GM04503 (cell line): Measurements from ENCODE around the gene TLR2.

Experiments
- DNase-seq: peaks from one replicate; pipeline ENCODE4 v3.0.0-alpha.2; 2012; ENCODE audit warnings: low read depth

Gene TLR2, protein sequence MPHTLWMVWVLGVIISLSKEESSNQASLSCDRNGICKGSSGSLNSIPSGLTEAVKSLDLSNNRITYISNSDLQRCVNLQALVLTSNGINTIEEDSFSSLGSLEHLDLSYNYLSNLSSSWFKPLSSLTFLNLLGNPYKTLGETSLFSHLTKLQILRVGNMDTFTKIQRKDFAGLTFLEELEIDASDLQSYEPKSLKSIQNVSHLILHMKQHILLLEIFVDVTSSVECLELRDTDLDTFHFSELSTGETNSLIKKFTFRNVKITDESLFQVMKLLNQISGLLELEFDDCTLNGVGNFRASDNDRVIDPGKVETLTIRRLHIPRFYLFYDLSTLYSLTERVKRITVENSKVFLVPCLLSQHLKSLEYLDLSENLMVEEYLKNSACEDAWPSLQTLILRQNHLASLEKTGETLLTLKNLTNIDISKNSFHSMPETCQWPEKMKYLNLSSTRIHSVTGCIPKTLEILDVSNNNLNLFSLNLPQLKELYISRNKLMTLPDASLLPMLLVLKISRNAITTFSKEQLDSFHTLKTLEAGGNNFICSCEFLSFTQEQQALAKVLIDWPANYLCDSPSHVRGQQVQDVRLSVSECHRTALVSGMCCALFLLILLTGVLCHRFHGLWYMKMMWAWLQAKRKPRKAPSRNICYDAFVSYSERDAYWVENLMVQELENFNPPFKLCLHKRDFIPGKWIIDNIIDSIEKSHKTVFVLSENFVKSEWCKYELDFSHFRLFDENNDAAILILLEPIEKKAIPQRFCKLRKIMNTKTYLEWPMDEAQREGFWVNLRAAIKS

DNA sequence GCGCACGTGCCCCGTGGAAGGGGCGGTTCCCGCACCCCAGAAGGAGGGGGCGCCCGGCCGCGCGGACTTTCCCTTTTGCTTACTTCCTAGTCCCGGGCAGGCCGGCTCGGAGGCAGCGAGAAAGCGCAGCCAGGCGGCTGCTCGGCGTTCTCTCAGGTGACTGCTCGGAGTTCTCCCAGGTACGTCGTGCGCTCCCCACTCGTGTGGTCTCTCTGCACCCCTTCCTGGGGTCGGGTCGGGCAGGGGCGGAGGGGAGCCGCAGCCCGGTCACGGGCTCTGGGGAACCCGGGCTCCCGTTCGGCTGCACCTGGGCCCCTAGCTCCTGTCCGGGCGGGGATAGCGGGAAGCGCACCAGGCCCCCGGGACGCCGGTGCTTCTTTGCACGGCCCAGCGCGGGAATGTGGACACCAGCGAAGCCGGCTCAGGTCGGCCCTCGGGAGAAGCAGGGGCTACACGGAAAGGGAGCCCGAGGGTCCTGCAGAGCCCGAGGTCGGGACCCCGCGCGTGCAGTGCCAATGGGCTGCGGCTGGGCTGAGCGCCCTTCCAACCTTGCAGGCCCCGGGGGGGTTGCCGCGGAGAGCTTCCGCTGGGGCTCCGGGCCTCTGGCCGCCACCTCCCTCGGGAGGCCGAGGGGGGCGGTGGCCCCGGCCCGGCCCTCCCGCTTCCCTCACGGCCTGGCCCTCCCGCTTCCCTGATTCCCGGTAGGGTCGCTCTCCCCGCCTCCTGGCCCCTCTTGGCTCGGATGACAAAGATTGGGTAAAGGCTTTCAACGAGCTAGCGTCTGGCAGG lies at the start of gene TLR2:
Gene TLR2, plus strand, starts transcription at position 99 of the 789 bp plus-strand sequence. CDS start 18,628 bp downstream, outside the sequence.
- DNase-seq = no peak

DNA sequence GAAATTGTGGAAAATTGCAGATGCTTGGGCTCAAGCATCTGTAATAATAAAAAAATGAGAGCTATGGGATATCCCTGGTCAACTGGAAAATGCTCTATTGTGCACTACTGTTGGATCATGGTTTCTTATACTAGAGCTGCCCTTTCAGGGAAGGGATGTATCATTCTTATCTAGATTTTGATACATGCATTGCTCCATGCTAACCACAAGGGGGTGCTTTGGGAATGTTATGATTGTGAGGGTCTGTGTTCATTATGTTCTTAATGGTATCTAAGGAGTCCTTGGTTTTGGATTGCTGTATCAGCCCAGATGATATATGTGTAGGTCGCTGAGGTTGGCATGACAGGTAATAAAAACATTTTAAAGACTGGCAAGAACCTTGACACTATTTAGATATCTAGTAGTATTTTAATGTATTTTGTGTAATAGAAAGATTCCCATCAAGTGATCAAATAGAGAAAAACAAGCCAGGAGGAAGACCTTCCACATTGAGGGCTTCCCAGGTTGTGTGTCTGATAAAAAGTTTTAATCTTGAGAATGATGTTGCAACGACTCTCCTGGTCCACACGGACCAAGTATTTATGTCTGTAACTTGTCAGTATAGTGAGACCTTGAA lies 49.2 kb upstream of the TLR2 start:
- DNase-seq = no peak

DNA sequence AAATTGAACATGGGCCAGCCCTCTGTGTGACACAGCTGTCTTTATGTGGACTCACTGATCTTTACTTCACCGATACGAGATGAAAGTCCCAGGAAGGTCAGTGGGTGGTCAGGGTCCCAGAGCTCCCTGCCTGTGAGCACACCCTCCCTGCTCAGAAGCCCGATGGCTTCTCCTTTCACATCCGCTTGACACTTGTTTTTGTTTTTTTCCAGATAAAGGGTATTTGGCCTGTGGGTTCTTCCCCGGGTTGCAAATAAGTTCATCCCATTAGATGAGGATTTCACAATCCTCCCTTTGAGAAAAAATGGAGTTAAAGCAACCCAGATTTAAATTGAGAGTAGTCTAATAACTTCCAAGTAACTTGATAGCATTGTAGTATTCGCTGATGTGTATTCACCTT lies 48.2 kb upstream of the TLR2 start:
- DNase-seq = no peak

DNA sequence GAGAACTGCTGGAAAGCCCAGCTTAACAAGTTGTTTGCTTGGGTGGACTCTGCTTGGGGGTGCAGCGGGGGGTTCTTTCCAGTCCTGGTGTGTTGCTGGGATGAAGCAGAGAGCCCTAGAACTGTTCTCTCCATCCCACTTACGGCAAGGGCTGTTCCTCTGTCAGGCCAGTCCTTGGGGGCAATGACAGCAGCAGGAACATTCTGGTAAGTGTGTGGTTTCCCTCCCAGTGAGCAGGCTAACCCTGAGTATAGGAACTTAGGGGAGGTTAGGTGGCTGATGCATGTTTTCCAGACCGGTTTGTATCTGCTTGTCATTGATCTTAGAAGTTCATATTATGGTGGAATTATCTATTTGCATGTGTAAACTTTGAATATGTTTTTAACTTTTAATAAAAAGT lies 46.9 kb upstream of the TLR2 start:
- no peak for DNase-seq

DNA sequence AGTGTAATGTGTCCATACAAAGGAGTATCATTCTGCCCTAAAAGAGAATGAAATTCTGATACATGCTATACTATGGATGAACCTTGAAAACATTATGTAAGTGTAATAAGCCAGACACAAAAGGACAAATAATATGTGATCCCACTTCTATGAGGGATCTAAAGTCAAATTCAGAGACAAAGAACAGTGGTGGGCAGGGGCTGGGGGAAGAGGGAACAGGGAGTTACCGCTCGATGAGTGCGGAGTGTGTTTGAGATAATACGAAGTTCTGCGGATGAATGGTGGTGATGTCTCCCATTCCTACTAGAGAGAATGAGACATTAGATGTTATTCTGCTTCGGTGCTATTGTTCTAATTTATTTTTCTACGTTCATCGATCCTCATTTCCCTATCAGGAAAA lies 46.1 kb upstream of the TLR2 start:
- DNase-seq = no peak

DNA sequence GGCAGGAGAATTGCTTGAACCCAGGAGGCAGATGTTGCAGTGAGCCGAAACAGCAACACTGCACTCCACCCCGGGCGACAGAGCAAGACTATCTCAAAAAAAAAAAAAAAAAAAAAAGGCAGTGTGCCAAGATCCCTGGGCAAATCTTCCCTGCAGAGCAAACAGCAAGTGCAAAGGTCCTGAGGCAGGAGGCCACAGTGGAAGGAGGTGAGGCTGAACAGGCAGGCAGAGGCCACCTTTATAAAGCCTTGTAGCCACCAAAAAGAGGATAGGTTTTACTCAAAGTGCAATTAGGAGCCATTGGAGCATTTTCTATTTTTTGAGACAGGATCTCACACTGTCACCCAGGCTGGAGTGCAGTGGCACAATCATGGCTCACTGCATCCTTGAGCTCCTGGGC lies 45.1 kb upstream of the TLR2 start:
- no peak for DNase-seq

DNA sequence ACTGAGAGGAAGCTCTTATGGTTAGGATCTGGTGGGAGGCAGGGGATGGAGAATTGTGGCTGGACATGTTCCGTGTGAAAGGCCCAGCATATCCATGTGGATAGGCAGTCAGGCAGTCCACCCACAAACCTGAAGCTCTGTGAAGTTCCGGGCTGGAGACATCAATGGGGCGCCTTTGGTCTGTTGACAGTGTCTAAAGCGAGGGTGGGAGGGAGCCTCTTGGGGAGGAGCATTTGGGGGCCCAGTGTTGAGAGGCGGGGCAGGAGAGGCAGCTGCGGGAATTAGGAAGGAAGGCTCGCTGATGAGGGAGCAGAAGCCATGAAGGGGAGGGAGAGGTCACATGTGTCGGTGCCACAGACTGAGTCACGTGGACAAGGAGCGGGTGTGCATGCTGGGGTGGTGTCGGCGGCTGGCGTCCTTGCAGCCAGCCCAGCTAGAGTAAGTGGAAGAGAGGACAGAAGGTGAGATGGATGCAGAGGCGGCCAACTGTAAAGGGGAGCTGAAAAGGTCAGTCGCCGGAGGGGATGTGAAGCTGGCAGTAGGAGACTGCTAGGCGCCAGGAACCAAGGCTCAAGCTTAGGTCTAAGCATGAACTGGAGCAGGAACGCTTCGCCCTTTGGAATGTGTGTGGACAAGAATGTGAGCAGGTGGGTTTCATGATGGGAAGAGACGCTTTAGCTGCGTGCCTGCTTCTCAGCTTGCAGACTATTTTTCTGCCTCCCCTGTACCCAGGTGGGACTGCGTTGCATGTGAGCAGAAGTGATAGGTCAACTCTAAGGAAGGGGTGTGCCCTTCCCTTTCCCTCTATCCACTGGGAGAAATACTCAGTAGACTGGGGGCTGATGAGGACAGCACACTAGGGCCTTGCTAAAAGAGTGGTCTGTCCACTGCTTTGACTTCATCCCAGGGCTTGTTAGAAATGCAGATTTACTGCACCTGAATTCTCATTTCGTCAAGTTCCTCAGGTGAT lies 44.0 kb upstream of the TLR2 start:
- DNase-seq = no peak

DNA sequence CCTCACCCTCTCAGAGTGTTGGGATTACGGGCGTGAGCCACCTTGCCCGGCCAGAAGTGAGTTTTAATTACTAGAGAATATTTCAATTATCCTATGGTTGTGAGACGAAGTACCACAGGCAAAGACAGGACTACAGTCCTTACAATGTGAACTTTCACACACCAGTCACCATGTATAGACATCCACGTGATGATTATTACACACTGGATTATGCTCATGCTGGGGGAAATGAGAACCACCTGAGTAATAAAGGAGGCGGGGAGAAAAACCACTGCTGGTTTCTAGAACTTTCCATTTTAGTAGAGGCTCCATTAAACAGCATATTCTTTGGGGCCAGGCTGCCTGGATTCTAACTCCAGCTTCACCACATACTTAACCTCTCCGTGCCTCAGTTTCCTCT lies 42.5 kb upstream of the TLR2 start:
- DNase-seq = no peak

DNA sequence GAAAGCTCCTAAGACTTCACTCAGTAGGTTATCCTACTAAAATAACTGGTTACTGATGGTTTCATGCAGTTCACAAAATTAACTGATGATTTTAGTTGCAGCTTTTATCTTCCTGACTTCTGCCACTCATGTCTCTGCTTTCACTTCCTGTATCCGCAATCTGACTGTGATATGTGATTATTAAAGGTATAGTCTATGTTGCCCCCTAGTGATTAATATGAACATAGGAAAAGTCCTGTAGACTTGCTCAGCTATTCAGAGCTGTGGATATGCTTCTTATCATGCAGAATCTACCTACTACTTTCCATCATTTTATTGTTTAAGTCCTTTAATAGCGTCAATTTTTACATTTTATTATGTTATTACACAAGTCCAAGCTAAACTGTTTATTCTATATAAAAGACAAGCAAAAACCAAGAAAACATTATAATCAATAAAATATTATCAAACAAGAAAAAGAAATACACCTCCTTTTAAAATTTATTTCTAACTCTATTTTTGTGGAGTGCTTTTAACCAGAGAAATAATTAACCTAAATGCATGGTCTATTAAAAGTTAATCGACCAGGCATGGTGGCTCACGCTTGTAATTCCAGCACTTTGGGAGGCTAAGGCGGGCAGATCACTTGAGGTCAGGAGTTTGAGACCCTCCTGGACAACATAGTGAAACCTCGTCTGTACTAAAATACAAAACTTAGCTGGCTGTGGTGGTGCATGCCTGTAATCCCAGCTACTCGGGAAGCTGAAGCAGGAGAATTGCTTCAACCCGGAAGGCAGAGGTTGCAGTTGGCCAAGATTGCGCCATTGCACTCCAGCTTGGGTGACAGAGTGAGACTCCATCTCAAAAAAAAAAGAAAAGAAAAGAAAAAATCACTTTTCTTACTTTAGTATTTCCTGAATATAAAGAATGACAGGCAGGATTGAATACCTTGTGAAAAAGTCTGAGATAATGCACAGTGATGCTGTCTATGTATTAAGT lies 40.4 kb upstream of the TLR2 start:
- no peak for DNase-seq

DNA sequence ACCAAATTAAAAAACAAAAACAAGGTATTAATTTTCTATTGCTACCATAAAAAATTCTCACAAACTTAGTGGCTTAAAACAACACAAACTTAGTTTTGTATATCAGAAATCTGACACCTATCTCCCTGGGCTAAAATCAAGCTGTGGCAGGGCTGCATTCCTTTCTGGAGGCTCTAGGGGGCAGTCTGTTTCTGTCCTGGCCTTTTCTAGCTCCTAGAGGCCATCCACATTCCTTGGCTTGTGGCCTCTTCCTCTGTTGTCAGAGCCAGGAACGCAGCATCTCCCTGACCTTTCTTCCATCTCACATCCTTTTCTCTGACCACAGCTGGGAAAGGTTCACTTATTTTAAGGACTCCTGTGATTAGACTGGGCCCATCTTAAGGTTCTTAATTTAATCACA lies 38.9 kb upstream of the TLR2 start:
- no peak for DNase-seq

DNA sequence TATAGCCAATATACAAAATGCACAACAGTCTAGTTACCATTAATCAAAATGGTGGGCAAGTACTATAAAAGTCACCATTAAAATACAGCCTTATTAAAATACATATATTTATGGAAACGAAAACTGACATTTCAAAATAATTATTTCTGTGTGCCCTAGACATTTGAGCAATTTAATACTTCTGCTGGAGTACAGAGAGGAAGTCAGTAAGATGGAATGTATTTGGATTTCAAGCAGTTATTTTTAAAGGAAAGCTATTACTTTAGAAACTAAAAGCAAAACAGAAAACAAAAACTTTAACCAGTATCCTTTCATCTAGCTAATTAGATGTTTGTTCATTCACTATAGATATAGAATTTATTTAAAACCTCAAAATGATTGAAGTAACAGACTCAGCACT lies 37.8 kb upstream of the TLR2 start:
- no peak for DNase-seq

DNA sequence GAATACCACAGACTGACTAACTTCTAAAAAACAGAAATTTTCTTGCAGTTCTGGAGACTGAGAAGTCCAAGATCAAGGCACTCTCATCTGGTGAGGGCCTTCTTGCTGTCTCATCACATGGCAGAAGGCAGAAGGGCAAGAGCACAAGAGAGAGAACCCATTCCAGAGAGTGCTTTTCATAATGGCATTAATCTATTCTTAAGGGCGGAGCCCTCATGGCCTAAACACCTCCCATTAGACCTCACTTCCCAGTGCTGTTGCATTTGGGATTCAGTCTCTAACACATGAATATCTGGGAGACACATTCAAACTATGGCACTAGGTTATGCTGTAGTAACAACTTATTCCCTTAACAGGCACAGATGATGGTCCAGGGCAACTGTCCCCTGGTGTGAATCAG lies 37.1 kb upstream of the TLR2 start:
- no peak for DNase-seq

DNA sequence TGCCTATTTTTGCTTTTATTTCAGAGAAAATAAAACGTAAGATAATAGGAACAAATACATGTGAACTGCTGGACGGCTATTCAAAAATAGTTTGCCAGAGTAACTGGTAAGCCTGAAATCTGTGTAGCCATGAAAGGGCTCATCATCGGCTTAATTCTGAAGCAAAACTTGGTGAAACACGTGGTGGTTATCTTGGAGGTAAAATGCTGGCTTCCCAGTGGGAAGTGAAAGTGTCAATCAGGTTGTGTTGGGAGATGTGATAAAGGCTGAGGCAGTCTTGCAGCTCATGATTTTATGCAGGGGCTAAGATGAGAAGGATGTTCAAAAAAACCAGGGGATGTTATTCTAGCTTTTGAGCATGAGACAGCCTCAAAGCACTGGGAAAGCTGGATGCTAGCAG lies 36.1 kb upstream of the TLR2 start:
- no peak for DNase-seq

DNA sequence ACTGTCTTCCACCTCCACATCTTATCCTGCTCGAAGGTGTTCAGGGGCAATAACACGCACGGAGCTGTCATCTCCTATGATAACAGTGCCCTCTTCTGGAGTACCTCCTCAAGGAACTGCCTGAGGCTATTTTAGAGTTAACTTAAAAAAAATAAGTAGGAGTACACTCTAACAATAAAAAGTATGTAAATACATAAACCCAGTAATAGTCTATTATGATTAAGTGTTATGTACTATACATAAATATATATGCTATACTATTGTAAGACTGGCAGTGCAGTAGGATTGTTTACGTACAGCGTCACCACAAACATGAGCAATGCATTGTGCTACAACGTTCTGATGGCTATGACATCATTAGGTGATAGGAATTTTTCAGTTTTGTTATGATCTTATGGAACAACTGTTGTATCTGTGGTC lies 34.5 kb upstream of the TLR2 start:
- DNase-seq = no peak

DNA sequence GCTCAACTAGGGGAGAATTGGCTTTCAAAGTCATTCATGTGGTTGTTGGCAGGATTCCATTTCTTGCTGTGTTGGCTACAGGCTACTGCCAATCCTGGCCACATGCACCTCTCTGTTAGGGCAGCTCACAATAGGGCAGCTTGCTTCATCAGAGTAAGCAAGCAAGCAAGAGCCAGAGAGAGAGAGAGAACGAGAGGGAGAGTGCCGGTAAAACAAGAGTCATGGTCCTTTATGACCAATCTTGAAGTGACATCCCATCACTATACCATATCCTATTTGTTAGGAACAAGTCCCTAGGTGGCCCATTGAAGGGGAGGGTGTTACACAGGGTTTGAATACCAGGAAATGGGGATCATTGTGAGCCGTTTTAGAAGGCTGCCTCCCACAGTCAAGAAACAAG lies 33.0 kb upstream of the TLR2 start:
- no peak for DNase-seq

DNA sequence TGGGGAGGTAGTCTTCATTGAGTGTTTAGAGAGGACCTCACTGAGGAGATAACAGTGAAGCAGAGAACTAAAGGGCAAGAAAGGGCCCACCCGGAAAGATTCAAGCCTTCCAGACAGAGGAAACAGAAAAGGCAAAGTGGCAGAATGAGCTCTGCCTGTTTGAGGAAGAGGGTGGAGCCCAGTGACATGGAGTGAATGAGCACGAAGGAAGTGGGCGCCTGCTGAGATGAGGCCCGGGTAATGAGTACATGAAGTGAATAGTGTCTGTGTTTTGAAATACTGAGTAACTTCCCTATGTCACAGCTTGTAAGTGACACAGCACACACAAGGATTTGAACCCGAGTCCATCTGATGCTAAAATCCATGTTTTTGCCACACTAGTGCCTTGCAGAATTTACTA lies 32.5 kb upstream of the TLR2 start:
- DNase-seq = no peak

DNA sequence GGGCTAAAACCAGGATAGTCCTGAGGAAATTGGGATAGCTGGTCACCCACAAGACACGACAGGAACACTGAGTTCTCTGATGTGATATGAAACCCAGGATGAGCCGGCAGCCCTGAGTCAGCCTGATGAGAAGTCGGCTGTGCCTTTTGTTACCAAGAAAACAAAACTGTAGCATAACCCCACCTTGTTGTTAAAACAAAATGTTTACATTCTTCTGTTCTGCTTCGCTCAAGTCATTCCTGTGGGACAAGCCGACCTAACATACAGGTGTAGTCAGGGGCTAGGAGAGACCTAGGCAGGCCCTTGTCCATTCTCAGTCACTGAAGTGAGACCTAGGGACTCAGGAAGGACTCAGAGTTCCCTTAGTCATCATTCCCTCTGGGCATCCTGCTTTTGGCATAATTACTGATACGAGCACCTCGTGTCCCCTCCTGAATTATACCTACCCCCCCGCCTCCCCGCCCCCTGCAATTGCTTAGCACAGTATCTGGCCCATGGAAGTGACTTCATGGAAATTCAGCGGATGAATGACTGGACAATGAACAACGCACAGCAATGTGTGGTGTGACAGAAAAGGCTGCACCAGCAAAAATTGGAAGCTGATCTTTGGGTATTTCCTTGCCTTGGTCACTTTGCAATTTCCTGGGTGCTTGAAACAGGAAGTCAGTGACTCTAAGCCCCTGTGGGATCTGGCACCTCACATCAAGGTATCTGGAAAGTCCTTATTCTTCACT lies 31.9 kb upstream of the TLR2 start:
- DNase-seq = no peak

DNA sequence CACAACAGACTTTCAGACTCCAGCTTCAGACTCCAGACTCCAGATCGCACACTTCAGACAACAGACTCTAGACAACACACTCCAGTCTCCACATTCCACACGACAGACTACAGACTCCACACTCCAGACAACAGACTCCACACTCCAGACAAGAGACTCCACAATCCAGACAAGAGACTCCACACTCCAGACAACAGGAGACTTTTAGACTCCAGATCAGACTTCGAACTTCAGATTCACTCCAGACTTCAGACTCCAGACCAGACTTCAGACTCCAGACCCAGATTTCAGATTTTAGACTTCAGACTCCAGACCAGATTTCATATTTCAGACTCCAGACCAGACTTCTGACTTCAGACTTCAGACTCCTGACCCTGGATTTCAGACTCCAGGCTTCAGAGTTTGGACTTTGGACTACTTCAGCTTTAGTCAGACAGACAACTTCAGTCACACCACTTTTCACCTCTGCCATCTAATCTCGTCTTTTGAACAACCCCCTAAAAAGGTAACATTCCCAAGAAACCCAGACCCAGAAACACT lies 29.0 kb upstream of the TLR2 start:
- DNase-seq = no peak

DNA sequence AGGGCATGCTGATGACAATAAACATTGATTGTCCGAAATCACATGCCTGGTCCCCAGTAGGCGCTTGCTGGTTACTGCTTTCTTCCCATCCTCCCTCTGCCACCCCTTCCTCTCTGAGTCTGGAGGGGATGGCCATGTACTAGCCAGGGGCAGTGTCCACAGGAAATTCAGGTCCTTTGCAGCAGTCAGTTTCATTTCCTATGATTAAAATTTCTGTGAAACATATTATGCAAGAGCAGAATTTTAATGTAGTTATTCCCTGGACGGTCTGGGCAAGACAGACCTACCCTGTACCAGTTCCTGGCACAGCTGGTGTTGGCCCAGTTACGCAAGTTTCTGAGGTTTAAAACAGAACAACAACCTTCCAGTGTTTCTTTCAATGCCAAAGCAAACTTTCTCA lies 28.2 kb upstream of the TLR2 start:
- DNase-seq = no peak
